Astrocyte of the spinal cord (primary cell): ENCODE results near the gene C1QTNF2.
A peak's percentile ranks its signal among the peaks of the same experiment; 100 is the strongest.

Experiments
- DNase-seq: peaks from one replicate; pipeline ENCODE4 v3.0.0; 2011; ENCODE audit warnings: low read depth, low spot score
- H3K4me3 ChIP-seq: 2 replicates; pipeline ENCODE4 v1.5.1; 2011; ENCODE audit warnings: low read depth, mild to moderate bottlenecking, low read length, moderate library complexity
- in situ Hi-C: cut with HindIII; loops from 2 replicates; pipeline ENCODE4 v1.10.0; 2017; ENCODE audit warnings: low sequenced_read_pairs
- TF ChIP-seq, protein P1 (sequence below): IDR thresholded peaks from 2 replicates; pipeline ENCODE4 v1.5.1; 2012; ENCODE audit warnings: low read depth, mild to moderate bottlenecking, low read length, inconsistent platforms

Gene C1QTNF2, protein sequence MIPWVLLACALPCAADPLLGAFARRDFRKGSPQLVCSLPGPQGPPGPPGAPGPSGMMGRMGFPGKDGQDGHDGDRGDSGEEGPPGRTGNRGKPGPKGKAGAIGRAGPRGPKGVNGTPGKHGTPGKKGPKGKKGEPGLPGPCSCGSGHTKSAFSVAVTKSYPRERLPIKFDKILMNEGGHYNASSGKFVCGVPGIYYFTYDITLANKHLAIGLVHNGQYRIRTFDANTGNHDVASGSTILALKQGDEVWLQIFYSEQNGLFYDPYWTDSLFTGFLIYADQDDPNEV

DNA sequence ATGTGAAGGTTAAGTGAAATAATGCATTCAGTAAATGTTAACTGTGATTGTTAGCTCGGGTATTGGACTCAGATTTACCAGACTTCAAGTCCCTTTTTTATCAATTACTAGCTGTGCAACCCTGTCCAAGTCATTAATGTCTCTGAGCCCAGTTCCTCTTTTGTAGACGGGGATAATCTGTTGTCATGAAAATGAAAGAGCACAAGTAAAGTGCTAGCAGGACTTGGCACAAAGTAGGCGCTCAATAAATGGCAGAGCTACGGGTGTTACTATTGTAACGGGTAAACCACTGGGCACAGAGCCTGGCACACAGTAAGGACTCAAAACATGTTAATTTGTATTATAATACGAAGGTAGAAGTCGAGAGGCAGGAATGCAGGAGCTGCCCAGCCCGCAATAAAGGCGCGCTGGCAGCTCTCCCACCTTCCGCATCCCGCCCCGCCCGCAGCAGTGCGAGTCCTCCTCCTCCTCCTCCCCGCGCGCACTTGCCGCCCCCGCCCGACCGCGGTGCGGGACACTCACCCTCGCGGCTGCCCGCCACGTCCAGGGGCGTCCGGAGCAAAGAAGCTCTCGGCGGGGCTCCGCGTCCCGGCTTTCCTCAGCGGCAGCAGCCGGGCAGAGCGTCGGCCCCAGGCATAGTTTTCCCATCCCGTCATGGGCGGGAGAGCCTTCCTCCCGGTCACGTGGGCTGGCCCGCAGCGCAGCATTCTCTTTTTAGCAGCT is at the start of gene C1QTNF2:
C1QTNF2 (minus strand) TSS at position 637 of the 723 bp plus-strand sequence. CDS start 15,615 bp downstream, outside the sequence.
- TF ChIP-seq, protein P1, sequence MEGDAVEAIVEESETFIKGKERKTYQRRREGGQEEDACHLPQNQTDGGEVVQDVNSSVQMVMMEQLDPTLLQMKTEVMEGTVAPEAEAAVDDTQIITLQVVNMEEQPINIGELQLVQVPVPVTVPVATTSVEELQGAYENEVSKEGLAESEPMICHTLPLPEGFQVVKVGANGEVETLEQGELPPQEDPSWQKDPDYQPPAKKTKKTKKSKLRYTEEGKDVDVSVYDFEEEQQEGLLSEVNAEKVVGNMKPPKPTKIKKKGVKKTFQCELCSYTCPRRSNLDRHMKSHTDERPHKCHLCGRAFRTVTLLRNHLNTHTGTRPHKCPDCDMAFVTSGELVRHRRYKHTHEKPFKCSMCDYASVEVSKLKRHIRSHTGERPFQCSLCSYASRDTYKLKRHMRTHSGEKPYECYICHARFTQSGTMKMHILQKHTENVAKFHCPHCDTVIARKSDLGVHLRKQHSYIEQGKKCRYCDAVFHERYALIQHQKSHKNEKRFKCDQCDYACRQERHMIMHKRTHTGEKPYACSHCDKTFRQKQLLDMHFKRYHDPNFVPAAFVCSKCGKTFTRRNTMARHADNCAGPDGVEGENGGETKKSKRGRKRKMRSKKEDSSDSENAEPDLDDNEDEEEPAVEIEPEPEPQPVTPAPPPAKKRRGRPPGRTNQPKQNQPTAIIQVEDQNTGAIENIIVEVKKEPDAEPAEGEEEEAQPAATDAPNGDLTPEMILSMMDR = no peak
- in situ Hi-C loops = no loop called here
- peak within 1 kb of the TSS; percentile 53 for H3K4me3 ChIP-seq
- peak; percentile 66 for DNase-seq

DNA sequence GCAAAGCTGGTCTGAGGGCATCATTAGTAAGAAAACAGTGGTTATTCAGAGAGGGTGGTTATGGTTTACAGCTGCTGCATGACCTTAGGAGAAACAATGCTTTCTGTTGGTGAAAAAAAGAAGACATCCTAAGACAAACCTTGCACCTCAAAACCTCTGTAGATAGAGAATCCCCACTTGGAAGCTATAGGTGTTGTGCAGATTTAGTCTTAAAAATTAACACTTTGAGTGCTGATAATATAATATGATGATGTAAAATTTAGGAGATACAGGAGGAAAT is 49.8 kb upstream of the C1QTNF2 start:
- H3K4me3 ChIP-seq = no peak overlapping the region
- TF ChIP-seq, protein P1 = no peak
- in situ Hi-C loops = no loop called here
- no peak for DNase-seq

DNA sequence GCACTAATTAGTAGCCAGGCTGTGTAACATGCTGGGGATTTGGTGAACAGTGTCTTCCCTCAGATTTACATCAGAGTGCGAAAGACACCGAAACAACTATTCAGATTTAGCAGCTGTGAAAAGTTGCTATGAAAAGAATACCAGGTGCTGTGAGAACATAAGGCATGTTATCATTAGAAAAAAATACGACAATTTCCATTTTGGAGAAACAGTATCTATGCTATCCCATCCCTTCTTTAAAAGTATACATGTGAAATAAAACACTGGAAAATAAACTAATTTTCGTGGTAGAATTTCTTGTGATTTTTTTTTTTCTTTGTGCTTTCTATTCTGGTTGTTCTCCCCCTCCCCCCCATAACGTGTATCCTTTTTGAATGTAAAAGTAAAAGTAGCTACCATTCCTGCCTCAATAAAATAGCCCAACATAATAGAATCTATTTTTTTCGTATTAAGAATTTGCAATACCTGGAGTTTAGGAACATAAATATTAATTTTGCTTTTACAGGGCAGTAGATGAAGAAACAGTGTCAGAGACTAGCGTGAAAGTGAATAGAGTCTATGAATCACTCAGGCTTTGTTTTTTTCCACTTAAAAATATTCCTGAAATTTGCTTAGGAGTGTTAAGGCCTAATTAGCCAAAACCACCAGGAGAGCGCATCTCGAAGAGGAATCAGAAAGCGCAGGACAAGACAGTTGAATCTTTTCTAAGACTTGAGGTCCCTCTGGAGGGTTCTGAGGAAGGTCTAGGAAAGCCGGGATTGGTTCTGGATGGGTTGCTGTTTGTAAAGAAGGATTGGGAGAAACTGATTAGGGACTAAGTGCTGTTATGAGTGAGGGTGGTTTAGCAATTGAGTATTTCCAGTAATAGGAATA is 49.3 kb upstream of the C1QTNF2 start:
- in situ Hi-C loops = no loop called here
- TF ChIP-seq, protein P1 = no peak
- DNase-seq = no peak
- peak overlapping the region; percentile 64 for H3K4me3 ChIP-seq

DNA sequence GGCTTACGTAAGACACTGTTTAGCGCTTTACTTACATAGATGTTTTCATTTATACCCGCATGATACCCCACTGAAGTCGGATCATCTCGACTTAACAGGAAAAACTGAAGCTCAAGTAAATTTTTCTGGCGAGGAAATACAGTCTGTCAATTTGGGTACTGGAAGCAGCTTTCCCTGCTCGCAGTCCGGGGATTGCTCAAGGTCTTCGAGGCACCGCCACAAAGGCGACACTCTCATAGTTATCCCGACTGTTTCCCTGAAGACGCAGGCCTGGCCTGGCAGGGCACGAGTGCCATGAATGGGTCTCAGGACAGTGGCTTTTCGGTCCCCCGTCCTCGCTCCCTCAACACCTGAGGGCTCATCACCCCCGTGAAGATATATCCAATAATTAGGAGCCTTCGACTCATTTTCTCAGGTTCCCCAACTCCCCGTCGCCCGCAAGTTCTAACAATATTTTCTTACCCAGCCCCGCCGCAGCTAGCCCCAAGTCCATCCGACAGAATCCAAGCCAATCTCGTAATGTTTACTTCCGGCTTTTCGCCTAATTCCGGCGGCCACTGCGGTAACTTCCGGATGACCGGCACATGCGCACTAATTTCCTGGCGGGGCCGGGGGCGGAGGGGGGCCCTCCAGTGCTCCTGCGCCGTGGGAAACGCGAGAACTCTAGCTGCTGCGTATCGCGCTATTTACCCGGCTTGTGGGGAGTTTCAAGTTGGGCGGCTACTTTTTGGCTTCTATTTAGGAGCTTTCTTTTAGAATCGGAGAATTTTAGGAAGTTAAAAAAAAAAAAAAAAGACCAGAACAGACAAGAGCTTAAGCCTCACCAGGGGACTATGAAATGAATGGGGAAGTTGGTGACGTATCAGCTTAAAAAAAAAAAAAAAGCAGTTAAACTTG is 48.4 kb upstream of the C1QTNF2 start, which contains the start of gene SLU7:
SLU7 (minus strand) TSS at position 521 of the 897 bp plus-strand sequence. CDS start 3,787 bp downstream, outside the sequence.
- in situ Hi-C loops = no loop called here
- TF ChIP-seq, protein P1 = no peak
- peak within 1 kb of the TSS; percentile 64 for H3K4me3 ChIP-seq
- DNase-seq = peak; percentile 98

DNA sequence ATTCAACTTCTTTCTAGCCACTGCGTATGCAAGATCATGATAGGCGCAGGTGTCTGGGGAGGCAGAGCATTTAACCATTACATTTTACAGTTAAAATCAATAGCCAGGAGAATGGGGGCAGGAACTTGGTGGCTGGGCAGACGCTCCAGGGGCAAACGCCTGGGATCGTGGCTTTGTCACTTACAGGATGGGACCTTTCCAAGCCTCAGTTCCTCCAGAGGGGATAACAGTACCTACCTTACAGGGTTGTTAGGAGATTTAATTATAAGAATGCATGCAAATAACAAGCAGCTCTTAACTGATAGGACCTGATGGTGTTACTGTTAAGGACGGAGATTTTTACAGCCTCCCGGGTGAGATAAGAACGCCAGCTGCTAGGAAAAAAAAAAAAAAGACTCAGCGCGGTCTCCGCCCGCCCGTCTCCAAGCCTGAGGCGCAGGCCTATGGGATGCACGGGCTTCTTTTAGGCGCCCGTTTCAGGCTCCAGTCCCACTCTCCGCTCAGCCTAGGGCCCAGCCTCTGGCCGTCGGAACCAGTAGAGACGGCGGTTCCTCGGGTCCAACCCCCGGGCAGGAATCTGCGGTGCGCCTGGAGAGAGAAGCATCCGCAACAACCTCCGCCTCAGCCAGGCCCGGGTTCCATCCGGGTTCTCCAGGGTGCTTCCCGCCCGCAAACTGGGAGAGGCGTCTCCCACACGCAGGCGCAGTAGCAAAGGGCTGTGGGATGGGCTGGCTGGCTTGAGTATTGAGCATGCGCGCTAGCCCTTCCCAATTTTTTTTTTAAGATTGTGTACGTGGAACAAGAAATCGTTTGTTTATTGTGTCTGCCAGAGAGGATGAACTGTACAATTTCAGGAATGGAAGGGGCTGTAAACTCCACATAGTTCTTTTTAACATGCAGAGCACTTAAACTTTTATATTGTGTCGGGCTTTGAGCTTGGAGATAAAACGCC is 29.3 kb upstream of the C1QTNF2 start, which contains the start of gene FAM200C:
FAM200C (minus strand) TSS at position 653 of the 952 bp plus-strand sequence. CDS start 4,564 bp downstream, outside the sequence.
- in situ Hi-C loops = no loop called here
- peak; percentile 94 for DNase-seq

More for the DNA sequence above, 29.3 kb upstream of the C1QTNF2 start, which contains the start of gene FAM200C:
- TF ChIP-seq, protein P1 = no peak
- H3K4me3 ChIP-seq = peak within 1 kb of the TSS; percentile 57
